ENCODE results near the gene TIMD4.

Gene TIMD4

DNA sequence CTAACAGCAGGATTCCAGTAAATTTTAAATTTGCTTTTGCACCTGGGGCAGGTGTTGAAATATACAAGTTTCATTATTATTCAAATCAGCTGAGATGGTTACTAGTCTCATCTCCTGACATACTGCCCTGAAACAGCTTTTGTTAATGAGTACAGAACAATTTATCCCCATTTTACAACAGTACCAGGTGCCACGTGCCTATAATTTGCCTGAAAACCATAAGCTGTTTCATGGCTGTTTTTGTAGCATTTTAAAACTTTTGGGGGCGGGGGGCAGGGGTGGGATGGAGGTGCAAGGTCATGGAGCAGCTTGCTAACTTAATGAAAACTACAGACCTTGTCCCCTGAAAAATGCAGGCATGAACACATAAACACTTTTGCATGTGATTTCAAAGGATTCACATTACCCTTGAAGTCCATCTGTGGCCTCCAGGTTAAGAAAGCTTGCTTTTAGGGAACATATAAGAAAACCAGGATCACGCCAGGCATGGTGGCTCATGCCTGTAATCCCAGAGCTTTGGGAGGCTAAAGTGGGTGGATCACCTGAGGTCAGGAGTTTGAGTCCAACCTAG, 42.1 kb downstream of the TIMD4 start:
- DNase-seq = no peak

DNA sequence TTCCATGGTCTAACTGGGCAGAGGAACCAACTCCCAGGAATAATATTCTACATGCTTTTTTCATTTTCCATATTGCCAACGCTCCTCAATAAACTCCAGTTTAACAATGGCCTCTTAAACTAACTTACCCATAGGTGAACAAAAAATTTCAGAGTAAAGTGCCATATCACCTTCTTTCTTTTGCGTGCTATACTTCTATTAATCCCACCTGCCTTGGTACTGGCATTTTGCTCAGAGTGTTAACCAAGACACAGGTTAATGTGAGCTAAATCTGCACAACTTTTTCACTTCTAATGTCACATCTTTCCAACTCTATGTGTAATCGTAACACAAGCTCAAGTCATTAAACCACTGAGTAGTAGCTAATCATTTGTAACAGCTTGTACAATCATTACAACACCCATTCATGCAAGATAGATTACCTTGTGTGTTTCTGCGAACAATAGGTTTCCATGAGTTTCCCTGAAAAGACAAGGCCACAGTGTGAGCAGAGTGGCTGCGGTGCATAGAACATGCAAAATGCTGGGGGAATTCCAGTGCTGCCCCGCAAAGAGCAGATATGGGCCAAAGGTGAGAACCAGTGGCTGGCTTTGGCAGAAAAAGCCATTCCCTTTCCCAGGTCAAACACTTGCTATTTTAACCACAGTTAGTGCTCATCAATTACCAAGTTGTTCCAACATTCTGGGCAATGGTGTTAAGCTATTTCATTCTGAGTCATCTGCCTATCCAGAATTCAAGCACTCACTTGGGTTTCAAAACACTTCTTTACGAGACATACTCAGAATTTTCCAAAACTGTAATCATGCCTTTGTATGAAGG, 42.8 kb downstream of the TIMD4 start:
- peak; percentile 80 for DNase-seq

DNA sequence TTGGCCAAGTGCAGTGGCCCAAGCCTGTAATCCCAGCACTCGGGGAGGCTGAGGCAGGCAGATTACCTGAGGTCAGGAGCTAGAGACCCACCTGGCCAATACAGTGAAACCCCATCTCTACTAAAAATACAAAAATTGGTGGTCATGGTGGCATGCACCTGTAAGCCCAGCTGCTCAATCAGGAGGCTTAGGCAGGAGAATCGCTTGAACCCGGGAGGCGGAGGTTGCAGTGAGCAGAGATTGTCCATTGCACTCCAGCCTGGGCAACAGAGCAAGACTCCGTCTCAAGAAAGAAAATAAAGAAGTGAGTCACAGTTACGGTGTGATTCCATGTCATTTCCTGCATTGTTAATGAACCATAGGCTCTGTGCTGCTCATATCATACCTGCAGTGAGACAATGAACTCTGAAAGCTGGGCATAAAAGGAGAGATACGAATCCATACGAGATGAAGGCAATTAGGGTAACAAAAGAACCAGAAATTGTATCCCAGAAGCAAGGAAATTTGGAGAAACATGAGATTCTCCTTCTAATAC, 44.6 kb downstream of the TIMD4 start:
- DNase-seq = no peak

DNA sequence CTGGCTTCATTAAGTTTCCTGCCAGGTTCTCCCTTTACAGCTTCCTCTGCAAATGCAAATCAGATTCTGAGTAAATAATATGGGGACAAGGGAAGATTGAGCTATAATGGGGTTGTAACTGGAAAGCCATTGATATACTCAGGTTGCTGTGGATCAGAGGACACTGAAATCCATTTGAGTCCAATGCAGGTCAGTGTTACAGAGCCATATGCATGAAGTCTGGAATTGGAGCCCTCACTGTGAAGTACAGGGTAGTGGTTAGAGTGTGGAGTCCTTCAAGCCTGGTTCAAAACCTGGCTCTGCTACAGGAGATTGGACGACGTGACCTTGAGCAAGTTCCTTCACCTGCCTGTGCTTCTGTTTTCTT, 48.7 kb downstream of the TIMD4 start:
- no peak for DNase-seq

DNA sequence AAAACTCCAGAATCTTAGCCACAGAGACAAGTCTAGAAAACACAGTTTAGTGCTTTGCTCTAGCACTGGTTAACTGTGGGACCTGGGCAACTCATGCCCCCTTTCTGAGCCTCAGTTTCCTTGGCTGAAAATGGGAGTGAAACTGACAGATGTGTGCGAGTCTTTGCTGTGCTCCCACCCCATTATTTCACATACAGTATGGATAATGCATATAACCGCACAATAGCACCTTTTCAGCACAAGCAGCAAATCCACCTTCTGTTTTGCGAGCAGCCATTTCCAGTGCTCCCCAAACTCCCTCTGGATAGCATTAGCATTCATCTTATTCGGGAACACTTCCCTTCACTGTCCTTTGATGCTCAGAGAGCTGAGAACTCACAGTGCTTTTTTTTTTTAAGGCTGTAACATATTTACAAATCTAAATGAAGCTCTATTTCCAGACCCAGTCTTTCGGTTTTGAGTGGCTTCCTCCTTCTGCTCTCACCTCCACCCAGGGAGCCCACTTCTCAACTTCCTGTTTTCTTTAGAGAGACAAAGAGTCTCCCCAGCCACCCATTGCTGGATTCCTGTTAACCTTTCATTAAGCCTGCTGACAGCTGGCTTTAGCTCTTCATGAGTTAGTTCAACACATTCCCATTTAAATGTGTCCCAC, 49.2 kb downstream of the TIMD4 start:
- DNase-seq = no peak

DNA sequence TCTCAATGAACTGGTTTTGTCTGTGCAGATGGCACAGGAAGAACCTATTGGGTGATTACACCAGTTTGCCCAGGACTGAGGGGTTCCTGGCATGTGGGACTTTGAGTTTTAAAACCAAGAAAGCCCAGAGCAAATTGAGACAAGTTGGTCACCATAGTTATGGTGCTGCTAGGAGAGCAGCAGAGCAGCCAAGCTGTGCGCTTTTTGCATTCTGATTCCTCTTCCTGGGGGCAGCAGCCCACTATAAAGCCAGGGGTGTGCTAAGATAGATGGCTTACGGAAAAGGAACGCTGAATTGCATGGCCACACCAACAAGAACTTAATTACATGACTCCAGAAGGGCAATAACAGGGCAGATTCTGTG, 49.7 kb downstream of the TIMD4 start:
- DNase-seq = no peak

DNA sequence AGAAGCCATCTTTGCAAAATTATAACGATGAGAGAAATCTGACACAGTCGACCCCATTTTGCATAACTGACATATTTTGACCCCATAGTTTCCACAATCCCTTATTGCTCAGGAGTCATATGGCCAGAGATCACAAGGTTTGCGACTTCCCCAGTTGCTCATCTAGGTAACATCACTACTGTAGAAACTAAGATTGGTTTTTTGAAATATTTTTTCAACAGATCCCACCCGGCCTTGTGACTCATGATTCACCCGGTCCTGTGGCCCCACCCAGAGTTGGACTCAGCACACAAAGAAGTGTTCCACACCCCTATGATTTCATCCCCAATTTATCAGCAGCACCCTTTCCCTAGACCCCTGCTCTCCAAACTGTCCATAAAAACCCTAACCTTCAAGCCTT, 50.2 kb downstream of the TIMD4 start:
- no peak for DNase-seq

DNA sequence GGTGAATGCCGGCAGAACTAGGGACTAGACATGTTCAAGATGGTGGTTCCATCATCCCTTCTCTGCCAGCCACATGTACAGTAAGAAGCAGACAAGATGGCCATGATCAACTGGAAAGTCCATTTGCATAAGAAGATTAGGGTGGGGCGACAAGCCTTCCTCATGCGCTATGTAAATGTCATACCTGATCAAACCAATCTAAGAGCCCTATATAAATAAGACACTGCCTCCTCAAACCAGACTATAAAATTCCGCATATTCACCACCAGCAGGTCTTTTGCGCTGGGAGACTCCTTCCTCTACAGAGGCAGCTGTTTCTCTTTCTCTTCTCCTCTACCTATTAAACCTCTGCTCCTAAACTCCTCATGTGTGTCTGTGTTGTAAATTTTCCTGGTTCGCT, 53.8 kb downstream of the TIMD4 start:
- no peak for DNase-seq

DNA sequence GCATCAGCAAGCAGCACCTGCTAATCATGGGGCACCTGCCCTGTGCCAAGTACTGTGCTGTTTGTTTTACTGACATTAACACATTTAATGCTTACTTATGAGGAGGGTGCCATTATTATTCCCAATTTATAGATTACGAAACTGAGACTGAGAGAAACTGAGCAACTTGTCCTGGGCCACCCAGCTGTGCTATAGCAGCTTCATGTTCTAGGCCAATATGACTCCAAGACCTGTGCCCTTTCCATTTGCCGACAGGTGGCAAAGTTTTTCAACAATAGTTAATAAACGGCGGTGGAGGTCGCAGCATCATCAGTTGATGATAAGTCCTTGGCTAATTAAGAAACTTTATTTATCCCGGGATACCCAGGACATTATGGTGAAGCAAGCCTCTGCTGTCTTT, 55.4 kb downstream of the TIMD4 start:
- DNase-seq = no peak

DNA sequence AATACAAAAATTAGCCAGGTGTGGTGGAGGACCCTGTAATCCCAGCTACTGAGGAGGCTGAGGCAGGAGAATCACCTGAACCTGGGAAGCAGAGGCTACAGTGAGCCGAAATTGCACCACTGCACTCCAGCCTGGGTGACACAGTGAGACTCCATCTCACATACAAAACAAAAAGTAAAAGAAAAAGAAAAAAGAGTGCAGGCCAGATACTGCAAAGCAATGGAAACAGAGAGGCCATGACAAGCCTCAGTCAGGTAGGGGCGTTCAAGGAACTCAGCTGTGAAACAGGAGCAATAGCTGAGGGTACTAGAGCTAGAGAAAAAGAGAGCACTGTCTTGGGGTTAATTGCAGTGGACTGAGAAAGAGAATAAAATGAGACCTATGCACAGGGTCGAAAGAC, 56.2 kb downstream of the TIMD4 start:
- DNase-seq = no peak

DNA sequence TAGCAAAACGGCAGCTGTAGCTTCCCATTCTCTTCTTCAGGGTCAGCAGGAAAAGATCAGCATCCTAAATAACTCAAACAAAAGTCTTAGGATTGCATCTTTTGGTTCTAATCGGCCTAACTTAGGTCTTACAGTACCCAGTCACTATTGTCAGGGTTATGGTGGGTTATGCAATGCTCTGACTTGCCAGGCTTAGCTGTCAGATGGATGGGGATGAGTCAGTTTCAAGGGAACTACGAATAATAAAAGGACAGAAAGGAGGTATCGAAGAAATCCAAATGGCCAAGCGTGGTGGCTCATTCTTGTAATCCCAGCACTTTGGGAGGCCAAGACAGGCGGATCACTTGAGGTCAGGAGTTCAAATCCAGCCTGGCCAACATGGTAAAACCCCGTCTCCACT, 66.5 kb downstream of the TIMD4 start:
- DNase-seq = no peak

DNA sequence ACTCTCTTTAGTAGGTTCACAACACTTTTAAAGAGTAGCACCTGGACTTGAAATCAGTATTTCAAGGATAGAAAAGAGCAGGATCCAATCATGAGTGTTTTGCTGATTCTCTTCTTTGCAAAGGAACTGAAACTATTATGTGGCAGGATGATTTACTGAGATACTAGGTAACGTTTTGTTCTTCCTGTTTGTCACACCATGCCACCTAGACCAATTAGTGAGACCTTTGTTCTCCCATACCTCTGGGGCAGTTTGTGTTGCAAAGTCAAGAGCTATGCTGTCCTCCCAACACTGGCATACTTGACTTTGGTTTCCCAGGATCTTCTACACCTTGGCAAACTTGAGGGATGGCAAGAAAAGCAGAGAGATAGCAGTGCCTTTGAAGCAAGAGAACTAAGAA, 69.5 kb downstream of the TIMD4 start:
- DNase-seq = no peak

DNA sequence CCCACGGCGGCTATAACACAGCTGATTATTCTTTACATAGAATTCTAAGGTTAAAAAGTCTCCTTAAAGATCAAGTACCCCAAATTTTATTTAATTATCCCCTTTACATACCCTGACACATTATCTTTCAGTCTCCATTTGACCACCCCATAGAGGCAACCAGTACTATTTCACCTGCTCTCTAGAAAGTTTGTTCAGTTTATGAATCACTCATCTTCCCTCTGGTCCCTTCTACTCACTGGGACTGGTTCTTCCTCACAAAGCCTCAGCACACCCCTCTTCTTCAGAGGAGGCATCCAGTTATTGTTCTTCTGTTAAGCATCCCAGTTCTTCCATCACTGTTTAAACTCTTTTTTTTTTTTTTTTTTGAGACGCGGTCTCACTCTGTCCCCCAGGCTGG, 70.2 kb downstream of the TIMD4 start:
- DNase-seq = no peak

DNA sequence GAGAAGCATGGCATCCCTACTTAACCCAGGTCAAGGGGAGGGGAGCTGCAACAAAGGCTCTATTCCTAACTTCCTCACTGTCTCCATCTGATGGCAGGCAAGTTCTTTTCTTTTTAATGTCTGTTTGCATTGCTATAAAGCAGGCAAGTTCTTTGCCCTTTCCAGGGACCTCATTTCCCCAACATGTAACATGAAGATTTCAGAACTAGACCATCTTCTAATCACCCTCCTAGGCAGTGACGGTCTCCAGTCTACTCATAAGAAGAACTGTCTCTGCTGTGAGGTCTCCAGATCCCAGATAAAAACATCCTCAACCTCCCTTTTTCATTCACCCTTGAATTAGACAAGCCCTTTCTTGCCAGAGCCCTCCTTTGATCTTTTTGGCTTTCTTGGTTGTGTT, 70.8 kb downstream of the TIMD4 start:
- no peak for DNase-seq

DNA sequence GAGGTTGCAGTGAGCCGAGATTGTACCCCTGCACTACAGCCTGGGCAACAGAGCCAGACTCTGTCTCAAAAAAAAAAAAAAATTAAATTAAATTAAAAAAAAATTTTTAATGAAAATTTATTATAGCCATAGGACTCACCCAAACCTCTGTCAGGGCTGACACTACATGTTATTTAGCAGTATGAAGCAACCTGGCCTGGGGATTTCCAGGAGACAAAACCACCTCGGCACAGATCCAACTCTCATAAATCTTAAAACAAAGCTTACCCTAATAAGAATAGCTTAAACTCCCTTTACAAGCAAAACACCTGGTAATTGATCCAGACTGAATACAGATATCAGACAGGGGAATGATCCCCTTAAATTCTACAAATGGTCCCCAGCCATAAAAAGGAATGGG, 74.5 kb downstream of the TIMD4 start:
- no peak for DNase-seq

DNA sequence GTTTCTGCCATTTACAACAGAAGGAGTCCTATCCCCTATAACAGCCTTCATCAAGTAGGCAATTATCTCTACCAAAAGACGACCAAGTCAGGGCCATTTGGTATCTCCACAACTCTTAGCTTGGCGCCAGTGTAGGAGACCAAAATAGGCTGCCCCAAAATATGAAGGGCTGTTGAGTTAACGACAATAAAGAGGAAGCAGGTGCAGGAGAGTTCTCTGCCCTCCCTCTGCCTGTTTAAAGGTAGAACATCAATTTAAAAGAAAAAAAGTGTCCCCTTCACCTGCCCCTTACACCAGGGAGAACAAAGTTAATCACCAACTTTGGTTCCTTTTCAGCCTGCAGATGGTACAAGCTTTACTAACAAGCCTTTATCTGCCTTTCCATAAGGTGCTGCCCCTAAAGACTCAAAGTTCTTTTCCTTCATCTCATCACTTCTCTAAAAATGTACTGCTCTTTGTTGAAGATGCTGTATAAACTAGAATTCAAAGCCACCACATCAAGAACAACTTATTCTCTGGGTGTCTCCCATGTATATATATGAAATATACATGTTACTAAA, 79.6 kb downstream of the TIMD4 start:
- DNase-seq = no peak

DNA sequence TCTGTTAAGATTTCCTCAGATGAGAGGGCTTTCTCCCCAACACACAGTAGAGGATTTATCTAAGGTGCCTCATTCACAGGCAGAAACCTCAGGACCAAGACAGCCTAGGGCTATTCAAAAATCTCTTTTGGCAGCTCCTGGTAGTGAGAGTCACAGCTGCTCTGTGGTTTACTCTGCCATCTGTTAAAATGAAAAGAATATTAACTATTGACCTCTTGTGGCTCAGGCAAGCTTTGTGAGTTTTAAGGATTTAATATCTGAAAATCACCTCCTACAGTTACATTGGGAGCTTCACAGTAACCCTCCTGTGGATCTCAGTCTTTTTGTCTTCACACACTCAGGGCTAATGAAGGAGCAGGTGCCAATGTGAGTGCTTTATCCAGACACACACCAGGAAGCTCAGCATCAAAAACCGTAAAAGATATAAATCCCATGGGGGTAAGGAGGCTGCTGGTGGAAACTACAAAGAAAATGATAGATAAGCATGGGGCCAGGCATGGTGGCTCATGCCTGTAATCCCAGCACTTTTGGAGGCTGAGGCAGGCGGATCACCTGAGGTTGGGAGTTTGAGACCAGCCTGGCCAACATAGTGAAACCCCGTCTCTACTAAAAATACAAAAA, 83.3 kb downstream of the TIMD4 start:
- DNase-seq = no peak

DNA sequence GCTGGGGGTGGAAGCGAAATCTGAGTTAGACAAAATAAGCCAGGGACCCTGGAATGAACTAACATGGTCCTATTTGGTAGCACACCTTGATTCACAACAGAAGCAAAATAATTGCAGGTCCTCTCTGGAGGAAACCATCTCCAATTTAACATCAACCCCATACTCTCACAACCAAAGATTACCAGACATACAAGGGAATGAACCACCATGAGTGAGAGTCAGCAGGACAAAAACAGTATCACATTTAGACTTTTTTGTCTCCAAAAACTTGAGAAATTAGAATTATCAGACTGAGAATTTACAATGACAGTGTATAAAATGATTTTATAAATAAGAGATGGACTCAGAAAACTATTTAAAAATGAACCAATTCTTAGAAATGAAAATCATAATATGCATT, 91.8 kb downstream of the TIMD4 start:
- no peak for DNase-seq

DNA sequence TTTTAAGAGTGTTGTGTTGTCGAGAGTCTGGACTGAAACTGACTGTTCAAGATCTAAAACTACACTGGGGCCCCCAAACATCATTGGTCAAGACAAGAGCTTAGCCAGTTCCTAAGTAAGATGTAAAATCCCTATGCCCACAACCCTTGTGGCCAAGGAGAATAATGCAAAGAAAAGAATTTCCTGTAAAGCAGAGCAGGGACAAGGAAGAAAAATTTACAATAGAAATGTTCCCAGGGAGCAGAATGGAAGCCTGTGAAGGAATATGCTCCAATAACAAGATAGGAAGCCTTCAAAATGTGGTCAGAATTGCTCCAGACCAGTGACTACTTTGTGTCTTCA, 92.6 kb downstream of the TIMD4 start:
- DNase-seq = no peak

Measured in activated CD8-positive, alpha-beta memory T cell treated with anti-CD3 and anti-CD28 coated beads, Interleukin-2, amount 50 U/mL, for 48 hours (primary cell).